K562 (cell line): ENCODE results near the gene LYPLA2. TPM values are rescaled to one million over a fixed set of nuclear protein-coding genes. Genes with fewer than 3 reads are reported as not detected.

Experiments
- C11orf30 ChIP-seq: fragments of 450-650 bp; IDR thresholded peaks from 2 replicates; pipeline ENCODE4 v1.6.1; 2016; ENCODE audit warnings: low read depth, mild to moderate bottlenecking
- E2F8 ChIP-seq: fragments of 450-650 bp; IDR thresholded peaks from 2 replicates; pipeline ENCODE4 v1.7.1; 2018; ENCODE audit warnings: mild to moderate bottlenecking, low read depth; ENCODE audit not compliant: partially characterized antibody
- EP400 ChIP-seq: fragments of 450-650 bp; IDR thresholded peaks from 2 replicates; pipeline ENCODE4 v1.6.1; 2017; ENCODE audit warnings: antibody characterized with exemption, mild to moderate bottlenecking, moderate library complexity
- FOXJ3 ChIP-seq: sonication (generic); formaldehyde crosslinking; IDR thresholded peaks from 2 replicates; pipeline ENCODE4 v1.4.0; 2020; ENCODE audit warnings: mild to moderate bottlenecking, missing genetic modification reagents
- HSF4 ChIP-seq: fragments of 250-450 bp; sonication (Bioruptor Pico); IDR thresholded peaks from 2 replicates; pipeline ENCODE4 v2.1.2; 2022; ENCODE audit warnings: mild to moderate bottlenecking, moderate library complexity, borderline replicate concordance
- KAT7 ChIP-seq: sonication (generic); formaldehyde crosslinking; IDR thresholded peaks from 2 replicates; pipeline ENCODE4 v1.8.0; 2022; ENCODE audit warnings: missing genetic modification reagents, mild to moderate bottlenecking, borderline replicate concordance
- MAFG ChIP-seq: fragments of 450-650 bp; conservative IDR thresholded peaks from 2 replicates; pipeline ENCODE4 v1.6.1; 2016; ENCODE audit warnings: missing genetic modification characterization, missing compliant biosample characterization
- MITF ChIP-seq: IDR thresholded peaks from 2 replicates; pipeline ENCODE4 v1.6.1; 2014; ENCODE audit warnings: antibody characterized with exemption
- NR3C1 ChIP-seq: sonication (generic); formaldehyde crosslinking; IDR thresholded peaks from 2 replicates; pipeline ENCODE4 v1.8.1; 2022; ENCODE audit warnings: missing genetic modification reagents
- PML ChIP-seq: IDR thresholded peaks from 2 replicates; pipeline ENCODE4 v1.6.1; 2012; ENCODE audit warnings: low read length, inconsistent platforms
- POLR3G ChIP-seq: IDR thresholded peaks from 2 replicates; pipeline ENCODE4 v1.6.1; 2011; ENCODE audit not compliant: insufficient read length, insufficient replicate concordance; ENCODE audit errors: extremely low read depth
- PTBP1 ChIP-seq: fragments of 200-400 bp; formaldehyde crosslinking; IDR thresholded peaks from 2 replicates; pipeline ENCODE4 v1.6.1; 2017; ENCODE audit warnings: low read depth, low read length
- RBBP5 ChIP-seq: fragments of 200-600 bp; sonication (generic); IDR thresholded peaks from 2 replicates; pipeline ENCODE4 v1.6.1; 2012; ENCODE audit warnings: borderline replicate concordance, mild to moderate bottlenecking, low read length, control low read depth, inconsistent platforms; ENCODE audit not compliant: insufficient read depth, poor library complexity, severe bottlenecking
- RUNX1 ChIP-seq: sonication (generic); IDR thresholded peaks from 2 replicates; pipeline ENCODE4 v1.6.1; 2016; ENCODE audit warnings: antibody characterized with exemption, low read depth
- SP1 ChIP-seq: sonication (generic); formaldehyde crosslinking; IDR thresholded peaks from 2 replicates; pipeline ENCODE4 v1.8.1; 2022; ENCODE audit warnings: mild to moderate bottlenecking, missing genetic modification reagents
- SUPT5H ChIP-seq: fragments of 450-650 bp; IDR thresholded peaks from 2 replicates; pipeline ENCODE4 v1.6.1; 2016
- XRCC5 ChIP-seq: fragments of 200-400 bp; formaldehyde crosslinking; IDR thresholded peaks from 2 replicates; pipeline ENCODE4 v1.6.1; 2017; ENCODE audit warnings: low read depth, mild to moderate bottlenecking, low read length
- ZBTB49 ChIP-seq: sonication (generic); formaldehyde crosslinking; IDR thresholded peaks from 2 replicates; pipeline ENCODE4 v1.8.0; 2022; ENCODE audit warnings: missing genetic modification reagents, mild to moderate bottlenecking, borderline replicate concordance
- ZC3H11A ChIP-seq: IDR thresholded peaks from 2 replicates; pipeline ENCODE4 v1.6.1; 2012; ENCODE audit warnings: low read depth, low read length, improper control_type of control experiment
- ZFX ChIP-seq: sonication (generic); formaldehyde crosslinking; IDR thresholded peaks from 2 replicates; pipeline ENCODE4 v1.8.0; 2022; ENCODE audit warnings: mild to moderate bottlenecking, missing genetic modification reagents, moderate library complexity
- ZNF263 ChIP-seq: sonication (generic); formaldehyde crosslinking; IDR thresholded peaks from 2 replicates; pipeline ENCODE4 v1.8.0; 2022; ENCODE audit warnings: mild to moderate bottlenecking, missing genetic modification reagents, borderline replicate concordance
- ZNF3 ChIP-seq: fragments of 250-450 bp; sonication (Bioruptor Pico); IDR thresholded peaks from 2 replicates; pipeline ENCODE4 v1.5.0; 2021; ENCODE audit warnings: mild to moderate bottlenecking, moderate library complexity
- ZNF830 ChIP-seq: fragments of 250-450 bp; sonication (Bioruptor Pico); IDR thresholded peaks from 2 replicates; pipeline ENCODE4 v1.5.0; 2021; ENCODE audit warnings: mild to moderate bottlenecking
- polyA plus RNA-seq, 8 experiments: library from polyadenylated mRNA; depleted of rRNA in 4 of 8; stranded (reverse) in 5 of 8; unstranded in 3 of 8; fragments of >200 nt; fragmentation: Nextera tagmentation in 2 of 8; fragmentation: Illumina TruSeq in 1 of 8; extraction: Ambion mirVana in 2 of 8; extraction: Trizol in 1 of 8; gene quantifications; 2 replicates each; pipeline versions ENCODE4 v1.2.1 to v1.2.3, GENCODE V29; 2011 to 2014; ENCODE audit warnings: inconsistent platforms in 1 of 8, missing spikeins in 1 of 8
- total RNA-seq, 7 experiments: library from RNA; depleted of rRNA in 6 of 7; stranded (reverse); fragments of >200 nt in 6 of 7; fragmentation: Illumina TruSeq in 2 of 7; extraction: Trizol in 2 of 7; gene quantifications; 2 replicates each; pipeline versions ENCODE4 v1.2.1 to v1.2.3, GENCODE V29; 2011 to 2021; ENCODE audit warnings: low replicate concordance in 1 of 7

LYPLA2 gene
- total and polyA plus RNA-seq, 9 of the 15 experiments (the other 6 are each of a cell fraction or from before 2014, with no cell fraction given) = 3.9 to 128 (median 60.1) TPM

GRCh38 chr1:23777979-23778814 is 12.7 kb upstream of the LYPLA2 start, which contains the start of gene PITHD1 (continued):
- TF ChIP-seq ZNF830 (CRISPR knock-in tag) (no peak), ZFX (CRISPR knock-in tag) (peak; percentile 97), SP1 (peak; percentile 78), ZC3H11A (0 out of 2 replicates have a peak, but pooled peaks have one; percentile 25), HSF4 (CRISPR knock-in tag) (0 out of 2 replicates have a peak, but pooled peaks have one; percentile 18), XRCC5 (no peak), MITF (0 out of 2 replicates have a peak, but pooled peaks have one; percentile 21), MAFG (no peak), ZNF3 (no peak), ZBTB49 (CRISPR knock-in tag) (0 out of 2 replicates have a peak, but pooled peaks have one; percentile 69), EP400 (peak; percentile 99), RUNX1 (peak; percentile 74; the same call in 1 of the 2 replicates), C11orf30 (peak; percentile 93), POLR3G (no peak), NR3C1 (CRISPR knock-in tag) (no peak), PTBP1 (no peak), RBBP5 (peak; percentile 97), SUPT5H (peak; percentile 95), E2F8 (peak; percentile 56), FOXJ3 (no peak), ZNF263 (CRISPR knock-in tag) (peak; percentile 47; the same call in 1 of the 2 replicates), KAT7 (CRISPR knock-in tag) (peak; percentile 98), PML (peak; percentile 92)
